H9 (cell line): ENCODE data around the gene DBNDD2. TPM values are rescaled to one million over a fixed set of nuclear protein-coding genes. Genes with fewer than 3 reads are reported as not detected.
A peak's percentile ranks its signal among the peaks of the same experiment; 100 is the strongest.

Source experiments
- DNase-seq: peaks from one replicate; pipeline ENCODE4 v3.0.0-alpha.2; 2017
- H2AFZ ChIP-seq: one replicate; pipeline ENCODE4 v1.6.1; 2013; ENCODE audit warnings: mild to moderate bottlenecking, low read length, control low read depth, moderate library complexity
- H2AK5ac ChIP-seq: 2 replicates; pipeline ENCODE4 v1.6.1; 2013; ENCODE audit warnings: low read length, control low read depth, mixed read lengths; ENCODE audit not compliant: insufficient read length
- H2BK120ac ChIP-seq: one replicate; pipeline ENCODE4 v1.6.1; 2013; ENCODE audit warnings: low read depth, mild to moderate bottlenecking, low read length, control low read depth, inconsistent platforms; ENCODE audit not compliant: poor library complexity, severe bottlenecking
- H2BK12ac ChIP-seq: 2 replicates; pipeline ENCODE4 v1.6.1; 2013; ENCODE audit warnings: low read length, control low read depth, mixed read lengths, low read depth; ENCODE audit not compliant: insufficient read length
- H2BK15ac ChIP-seq: 2 replicates; pipeline ENCODE4 v1.6.1; 2013; ENCODE audit warnings: low read depth, low read length, control low read depth
- H2BK20ac ChIP-seq: one replicate; pipeline ENCODE4 v1.6.1; 2013; ENCODE audit warnings: low read depth, mild to moderate bottlenecking, low read length, control low read depth, inconsistent platforms; ENCODE audit not compliant: poor library complexity, severe bottlenecking
- H2BK5ac ChIP-seq: 2 replicates; pipeline ENCODE4 v1.6.1; 2013; ENCODE audit warnings: low read length, control low read depth, mixed read lengths; ENCODE audit not compliant: insufficient read length
- H3K14ac ChIP-seq: 2 replicates; pipeline ENCODE4 v1.6.1; 2013; ENCODE audit warnings: low read length, control low read depth; ENCODE audit not compliant: insufficient read depth
- H3K18ac ChIP-seq: 2 replicates; pipeline ENCODE4 v1.6.1; 2013; ENCODE audit warnings: low read depth, mild to moderate bottlenecking, mixed read lengths, low read length, control low read depth; ENCODE audit not compliant: insufficient read length
- H3K23ac ChIP-seq: 2 replicates; pipeline ENCODE4 v1.6.1; 2013; ENCODE audit warnings: low read length, control low read depth, mixed read lengths, low read depth; ENCODE audit not compliant: insufficient read length
- H3K23me2 ChIP-seq: 2 replicates; pipeline ENCODE4 v1.6.1; 2013; ENCODE audit warnings: low read depth, mild to moderate bottlenecking, mixed read lengths, low read length, control low read depth; ENCODE audit not compliant: insufficient read length, poor library complexity, severe bottlenecking
- H3K27ac ChIP-seq: 2 replicates; pipeline ENCODE4 v1.5.1; 2013; ENCODE audit warnings: low read length, control low read depth, mixed read lengths, low read depth; ENCODE audit not compliant: insufficient read length
- H3K27me3 ChIP-seq: 2 replicates; pipeline ENCODE4 v1.6.1; 2013; ENCODE audit warnings: low read length, control low read depth, inconsistent platforms; ENCODE audit not compliant: insufficient read depth
- H3K4ac ChIP-seq: 2 replicates; pipeline ENCODE4 v1.6.1; 2013; ENCODE audit warnings: low read depth, mild to moderate bottlenecking, control low read depth, inconsistent platforms, low read length, moderate library complexity
- H3K4me1 ChIP-seq: 2 replicates; pipeline ENCODE4 v1.6.1; 2013; ENCODE audit warnings: low read length, control low read depth, inconsistent platforms; ENCODE audit not compliant: insufficient read depth
- H3K4me2 ChIP-seq: 2 replicates; pipeline ENCODE4 v1.6.1; 2013; ENCODE audit warnings: low read length, control low read depth, mixed read lengths; ENCODE audit not compliant: insufficient read length, insufficient read depth
- H3K56ac ChIP-seq: 2 replicates; pipeline ENCODE4 v1.6.1; 2013; ENCODE audit warnings: low read depth, mild to moderate bottlenecking, mixed read lengths, low read length, control low read depth; ENCODE audit not compliant: insufficient read length
- H3K79me1 ChIP-seq: 2 replicates; pipeline ENCODE4 v1.6.1; 2013; ENCODE audit warnings: low read depth, mild to moderate bottlenecking, moderate library complexity, low read length, control low read depth, inconsistent platforms; ENCODE audit not compliant: insufficient read depth, poor library complexity, severe bottlenecking
- H3K79me2 ChIP-seq: 2 replicates; pipeline ENCODE4 v1.6.1; 2013; ENCODE audit warnings: low read length, control low read depth, inconsistent platforms; ENCODE audit not compliant: insufficient read depth
- H3K9ac ChIP-seq: 2 replicates; pipeline ENCODE4 v1.6.1; 2013; ENCODE audit warnings: low read length, control low read depth, mixed read lengths; ENCODE audit not compliant: insufficient read length; ENCODE audit errors: extremely low read depth
- H3K9me3 ChIP-seq: one replicate; pipeline ENCODE4 v1.6.1; 2013; ENCODE audit warnings: low read depth, low read length, inconsistent platforms; ENCODE audit not compliant: control insufficient read depth
- H3T11ph ChIP-seq: one replicate; pipeline ENCODE4 v1.6.1; 2013; ENCODE audit warnings: mild to moderate bottlenecking, low read length, control low read depth, inconsistent platforms
- H4K20me1 ChIP-seq: one replicate; pipeline ENCODE4 v1.6.1; 2013; ENCODE audit not compliant: control insufficient read depth, insufficient read length, insufficient read depth
- H4K5ac ChIP-seq: 2 replicates; pipeline ENCODE4 v1.6.1; 2013; ENCODE audit warnings: low read depth, mild to moderate bottlenecking, mixed read lengths, low read length, control low read depth; ENCODE audit not compliant: insufficient read length
- H4K8ac ChIP-seq: replicated peaks from 2 replicates; pipeline ENCODE4 v1.6.1; 2013; ENCODE audit warnings: low read length, control low read depth, mixed read lengths, low read depth; ENCODE audit not compliant: insufficient read length
- H4K91ac ChIP-seq: 2 replicates; pipeline ENCODE4 v1.6.1; 2013; ENCODE audit warnings: low read depth, mild to moderate bottlenecking, moderate library complexity, mixed read lengths, low read length, control low read depth; ENCODE audit not compliant: insufficient read length
- H3K27ac Mint-ChIP-seq, 3 experiments: 2 replicates in 2 of 3; 3 replicates in 1 of 3; pipeline ENCODE4 v1.8.0; 2020 to 2021; ENCODE audit warnings: mixed read lengths in 3 of 3, mild to moderate bottlenecking in 1 of 3, moderate library complexity in 1 of 3
- H3K27me3 Mint-ChIP-seq: 2 replicates; pipeline ENCODE4 v1.8.0; 2021; ENCODE audit warnings: low read depth, mild to moderate bottlenecking, moderate library complexity, mixed read lengths
- H3K36me3 Mint-ChIP-seq, 3 experiments: 2 replicates in 2 of 3; 3 replicates in 1 of 3; pipeline ENCODE4 v1.8.0; 2020 to 2021; ENCODE audit warnings: low read depth in 3 of 3, mixed read lengths in 3 of 3; ENCODE audit not compliant: insufficient read depth in 1 of 3
- H3K4me1 Mint-ChIP-seq, 2 experiments: 2 replicates each; pipeline ENCODE4 v1.8.0; 2020; ENCODE audit warnings: mixed read lengths in 2 of 2
- H3K4me3 Mint-ChIP-seq, 2 experiments: 2 replicates in 1 of 2; 3 replicates in 1 of 2; pipeline ENCODE4 v1.8.0; 2020 to 2021; ENCODE audit warnings: mild to moderate bottlenecking in 2 of 2, mixed read lengths in 2 of 2, moderate library complexity in 1 of 2
- H3K9me3 Mint-ChIP-seq, 2 experiments: 2 replicates in 1 of 2; 3 replicates in 1 of 2; pipeline ENCODE4 v1.8.0; 2020; ENCODE audit warnings: mild to moderate bottlenecking in 2 of 2, mixed read lengths in 2 of 2, moderate library complexity in 1 of 2
- WGBS: extraction: QIAGEN DNeasy Blood & Tissue Kit; methylation state at CpG from one replicate; pipeline ENCODE4 v1.1.7; 2013; ENCODE audit warnings: missing lambda C conversion rate, low lambda C conversion rate, mixed read lengths; ENCODE audit not compliant: insufficient read length; ENCODE audit errors: extremely low coverage; 5-methylcytosine and 5-hydroxymethylcytosine counted together
- total RNA-seq: library from RNA; stranded (reverse); gene quantifications from 2 replicates; pipeline ENCODE4 v1.2.1, GENCODE V29; 2021
- TF ChIP-seq, protein P1 (sequence below): fragments of 200-600 bp; sonication (generic); conservative IDR thresholded peaks from 3 replicates; pipeline ENCODE4 v1.8.0; 2021; ENCODE audit warnings: antibody characterized with exemption, mild to moderate bottlenecking

DBNDD2 gene
- total RNA-seq, 1 experiment from 2014 or later: 39.1 TPM

DNA sequence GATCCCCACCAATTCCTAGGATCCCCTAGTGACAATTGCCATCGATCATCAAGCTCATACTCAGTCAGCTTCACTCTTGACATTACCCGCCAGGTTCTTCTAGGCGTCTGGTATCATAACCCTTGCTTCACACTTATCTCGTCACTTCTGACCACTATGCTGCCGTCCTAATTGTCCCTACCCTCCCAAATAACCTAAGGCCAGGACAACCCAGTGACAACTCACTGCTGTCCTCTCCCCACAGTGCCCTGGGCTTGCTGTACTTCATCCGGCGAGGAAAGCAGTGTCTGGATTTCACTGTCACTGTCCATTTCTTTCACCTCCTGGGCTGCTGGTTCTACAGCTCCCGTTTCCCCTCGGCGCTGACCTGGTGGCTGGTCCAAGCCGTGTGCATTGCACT lies 41.5 kb upstream of the DBNDD2 start:
- H3K27ac ChIP-seq: no peak overlapping the region

More for the DNA sequence above, 41.5 kb upstream of the DBNDD2 start:
- no peak overlapping the region for H3K9ac ChIP-seq
- no peak overlapping the region for H4K8ac ChIP-seq
- peaks cover 9% of the 10 kb centered on the region for H3K23me2 ChIP-seq
- Mint-ChIP-seq H3K27ac (no peak overlapping the region), H3K27me3 (no peaks in the 10 kb centered on the region), H3K9me3 (no peaks in the 10 kb centered on the region), H3K4me3 (no peak overlapping the region), H3K36me3 (peaks cover 6 to 35% (median 20%) of the 10 kb centered on the region in 3 experiments; a peak in 6 of 7 replicates), H3K4me1 (peaks cover 9 to 10% of the 10 kb centered on the region in 2 experiments)
- H3K18ac ChIP-seq: no peak overlapping the region
- H3K79me1 ChIP-seq: peaks cover 2% of the 10 kb centered on the region
- H3K27me3 ChIP-seq: no peaks in the 10 kb centered on the region
- H2BK12ac ChIP-seq: no peak overlapping the region
- WGBS: no CpG with 5 or more reads among the region's 11 CpGs
- H2AK5ac ChIP-seq: no peak overlapping the region
- H3K4me2 ChIP-seq: no peak overlapping the region
- no peak overlapping the region for H3T11ph ChIP-seq
- H2BK120ac ChIP-seq: no peak overlapping the region
- TF ChIP-seq, protein P1, sequence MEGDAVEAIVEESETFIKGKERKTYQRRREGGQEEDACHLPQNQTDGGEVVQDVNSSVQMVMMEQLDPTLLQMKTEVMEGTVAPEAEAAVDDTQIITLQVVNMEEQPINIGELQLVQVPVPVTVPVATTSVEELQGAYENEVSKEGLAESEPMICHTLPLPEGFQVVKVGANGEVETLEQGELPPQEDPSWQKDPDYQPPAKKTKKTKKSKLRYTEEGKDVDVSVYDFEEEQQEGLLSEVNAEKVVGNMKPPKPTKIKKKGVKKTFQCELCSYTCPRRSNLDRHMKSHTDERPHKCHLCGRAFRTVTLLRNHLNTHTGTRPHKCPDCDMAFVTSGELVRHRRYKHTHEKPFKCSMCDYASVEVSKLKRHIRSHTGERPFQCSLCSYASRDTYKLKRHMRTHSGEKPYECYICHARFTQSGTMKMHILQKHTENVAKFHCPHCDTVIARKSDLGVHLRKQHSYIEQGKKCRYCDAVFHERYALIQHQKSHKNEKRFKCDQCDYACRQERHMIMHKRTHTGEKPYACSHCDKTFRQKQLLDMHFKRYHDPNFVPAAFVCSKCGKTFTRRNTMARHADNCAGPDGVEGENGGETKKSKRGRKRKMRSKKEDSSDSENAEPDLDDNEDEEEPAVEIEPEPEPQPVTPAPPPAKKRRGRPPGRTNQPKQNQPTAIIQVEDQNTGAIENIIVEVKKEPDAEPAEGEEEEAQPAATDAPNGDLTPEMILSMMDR: no peak
- no peaks in the 10 kb centered on the region for H3K9me3 ChIP-seq
- H2BK20ac ChIP-seq: no peak overlapping the region
- H2BK5ac ChIP-seq: no peak overlapping the region
- H3K4me1 ChIP-seq: peaks cover 6% of the 10 kb centered on the region; the same call in 1 of the 2 replicates
- H3K14ac ChIP-seq: no peak overlapping the region
- no peak overlapping the region for H3K4ac ChIP-seq
- no peaks in the 10 kb centered on the region for H4K20me1 ChIP-seq
- H3K79me2 ChIP-seq: no peaks in the 10 kb centered on the region; the same call in 1 of the 2 replicates
- no peak overlapping the region for H3K23ac ChIP-seq
- peak; percentile 5 for DNase-seq
- no peak overlapping the region for H2AFZ ChIP-seq
- H2BK15ac ChIP-seq: no peak overlapping the region
- H3K56ac ChIP-seq: no peak overlapping the region
- no peak overlapping the region for H4K5ac ChIP-seq
- H4K91ac ChIP-seq: no peak overlapping the region
